Activated CD8-positive, alpha-beta memory T cell treated with anti-CD3 and anti-CD28 coated beads, Interleukin-2, amount 10 ng/mL, durations not matched to agents 7 days and 5 days (primary cell): ENCODE data around the gene POMT2. TPM values are rescaled to one million over a fixed set of nuclear protein-coding genes. Genes with fewer than 3 reads are reported as not detected.
"Not testable (repeated sequence)": the region's sequence is repeated elsewhere in the genome, so short reads cannot be mapped to it uniquely, and the experiment has no call there.

Experiments
- ATAC-seq: fragments of 150-1000 bp; cut with Tn5 transposase; one replicate; pipeline ENCODE4 v1.10.0; 2021; ENCODE audit warnings: moderate library complexity
- CTCF ChIA-PET: fragments of 350-600 bp; sonication (Branson Sonifier 250); formaldehyde crosslinking; loops from one replicate; lab custom pipeline; 2021; ENCODE audit warnings: antibody characterized with exemption; lab: Charles Lee
- DNase-seq: peaks from one replicate; pipeline ENCODE4 v3.0.0-alpha.2; 2020
- H3K27ac Mint-ChIP-seq: one replicate; pipeline ENCODE4 v1.8.0; 2021; ENCODE audit warnings: mild to moderate bottlenecking, mixed read lengths
- H3K27me3 Mint-ChIP-seq: one replicate; pipeline ENCODE4 v1.8.0; 2021; ENCODE audit warnings: mixed read lengths
- H3K36me3 Mint-ChIP-seq: one replicate; pipeline ENCODE4 v1.8.0; 2021; ENCODE audit warnings: mild to moderate bottlenecking, mixed read lengths
- H3K4me1 Mint-ChIP-seq: one replicate; pipeline ENCODE4 v1.8.0; 2021; ENCODE audit warnings: mixed read lengths
- H3K4me3 Mint-ChIP-seq: one replicate; pipeline ENCODE4 v1.8.0; 2021; ENCODE audit warnings: mild to moderate bottlenecking, moderate library complexity, mixed read lengths
- H3K9me3 Mint-ChIP-seq: one replicate; pipeline ENCODE4 v1.8.0; 2022; ENCODE audit warnings: low read depth, mixed read lengths
- total RNA-seq, 2 experiments: library from RNA; stranded (reverse); gene quantifications; one replicate each; pipeline ENCODE4 v1.2.3, GENCODE V29; 2021

POMT2 gene
- total RNA-seq, 2 experiments from 2014 or later: 14.3 to 16.2 TPM

GRCh38 chr14:77340389-77340788, 19.7 kb upstream of the POMT2 start:
- H3K9me3 Mint-ChIP-seq: no peaks in the 10 kb centered on the region
- CTCF ChIA-PET: no interaction called here
- H3K36me3 Mint-ChIP-seq: peaks cover 8% of the 10 kb centered on the region
- DNase-seq (no peak), ATAC-seq (no peak)
- H3K27ac Mint-ChIP-seq: no peak overlapping the region
- no peaks in the 10 kb centered on the region for H3K4me1 Mint-ChIP-seq
- H3K4me3 Mint-ChIP-seq: no peak overlapping the region
- no peaks in the 10 kb centered on the region for H3K27me3 Mint-ChIP-seq

- ATAC-seq: no peak
- no peaks in the 10 kb centered on the region for H3K4me1 Mint-ChIP-seq
- H3K4me3 Mint-ChIP-seq: no peak overlapping the region
- H3K27me3 Mint-ChIP-seq: no peaks in the 10 kb centered on the region
- H3K36me3 Mint-ChIP-seq: peaks cover 8% of the 10 kb centered on the region
- H3K27ac Mint-ChIP-seq: no peak overlapping the region
- no peak for DNase-seq
- H3K9me3 Mint-ChIP-seq: no peaks in the 10 kb centered on the region
- CTCF ChIA-PET: no interaction called here
Measured at GRCh38 chr14:77339407-77339806, 18.7 kb upstream of the POMT2 start.

- no peaks in the 10 kb centered on the region for H3K4me1 Mint-ChIP-seq
- no peak overlapping the region for H3K4me3 Mint-ChIP-seq
- H3K27ac Mint-ChIP-seq: no peak overlapping the region
- DNase-seq: no peak
- ATAC-seq: no peak
- H3K9me3 Mint-ChIP-seq: no peaks in the 10 kb centered on the region
- CTCF ChIA-PET: no interaction called here
- H3K27me3 Mint-ChIP-seq: no peaks in the 10 kb centered on the region
- H3K36me3 Mint-ChIP-seq: peaks cover 6% of the 10 kb centered on the region
Measured at GRCh38 chr14:77338302-77338701, 17.6 kb upstream of the POMT2 start.

- no peak for DNase-seq
- Mint-ChIP-seq H3K4me1 (no peaks in the 10 kb centered on the region), H3K4me3 (no peak overlapping the region), H3K36me3 (peaks cover 6% of the 10 kb centered on the region), H3K27me3 (no peaks in the 10 kb centered on the region), H3K9me3 (no peaks in the 10 kb centered on the region), H3K27ac (no peak overlapping the region)
- CTCF ChIA-PET: no interaction called here
- ATAC-seq: no peak
Measured at GRCh38 chr14:77337880-77338279, 17.2 kb upstream of the POMT2 start.

GRCh38 chr14:77337255-77337654, 16.6 kb upstream of the POMT2 start:
- CTCF ChIA-PET: not testable (repeated sequence)

GRCh38 chr14:77335576-77335975, 14.9 kb upstream of the POMT2 start:
- CTCF ChIA-PET: no interaction called here

More at GRCh38 chr14:77337255-77337654, 16.6 kb upstream of the POMT2 start:
- not testable (repeated sequence) for H3K9me3 Mint-ChIP-seq, ATAC-seq, H3K4me3 Mint-ChIP-seq, H3K27ac Mint-ChIP-seq, H3K36me3 Mint-ChIP-seq, H3K27me3 Mint-ChIP-seq, DNase-seq, H3K4me1 Mint-ChIP-seq

GRCh38 chr14:77329872-77330271, 9.2 kb upstream of the POMT2 start:
- Mint-ChIP-seq H3K4me1 (no peaks in the 10 kb centered on the region), H3K9me3 (no peaks in the 10 kb centered on the region), H3K4me3 (no peak overlapping the region), H3K36me3 (no peaks in the 10 kb centered on the region), H3K27ac (no peak overlapping the region), H3K27me3 (no peaks in the 10 kb centered on the region)
- CTCF ChIA-PET: interaction anchor here (2.2 kb wide), 1 partner anchor 14 kb away, joined by 7 read pairs; no protein-coding TSS in a partner anchor
- DNase-seq: no peak
- no peak for ATAC-seq

More at GRCh38 chr14:77335576-77335975, 14.9 kb upstream of the POMT2 start:
- Mint-ChIP-seq H3K4me1 (no peaks in the 10 kb centered on the region), H3K27ac (no peak overlapping the region), H3K27me3 (no peaks in the 10 kb centered on the region), H3K4me3 (no peak overlapping the region), H3K36me3 (peaks cover 4% of the 10 kb centered on the region), H3K9me3 (no peaks in the 10 kb centered on the region)
- DNase-seq: no peak
- no peak for ATAC-seq

- H3K9me3 Mint-ChIP-seq: no peaks in the 10 kb centered on the region
- H3K4me1 Mint-ChIP-seq: peaks cover 6% of the 10 kb centered on the region
- CTCF ChIA-PET: no interaction called here
- ATAC-seq: peak; percentile 13
- no peak overlapping the region for H3K27ac Mint-ChIP-seq
- no peaks in the 10 kb centered on the region for H3K27me3 Mint-ChIP-seq
- no peaks in the 10 kb centered on the region for H3K36me3 Mint-ChIP-seq
- H3K4me3 Mint-ChIP-seq: no peak overlapping the region
- no peak for DNase-seq
Measured at GRCh38 chr14:77327111-77327510, 6.4 kb upstream of the POMT2 start.

- H3K27ac Mint-ChIP-seq: no peak overlapping the region
- no peaks in the 10 kb centered on the region for H3K9me3 Mint-ChIP-seq
- DNase-seq (no peak), ATAC-seq (no peak)
- no peak overlapping the region for H3K4me3 Mint-ChIP-seq
- H3K36me3 Mint-ChIP-seq: no peaks in the 10 kb centered on the region
- H3K27me3 Mint-ChIP-seq: no peaks in the 10 kb centered on the region
- peaks cover 10% of the 10 kb centered on the region for H3K4me1 Mint-ChIP-seq
- CTCF ChIA-PET: interaction anchor here (1.1 kb wide), 1 partner anchor 10 kb away, joined by 3 read pairs; no protein-coding TSS in a partner anchor
Measured at GRCh38 chr14:77325746-77326094, 5.0 kb upstream of the POMT2 start.

GRCh38 chr14:77324816-77325745, 4.4 kb upstream of the POMT2 start:
- Mint-ChIP-seq H3K36me3 (no peaks in the 10 kb centered on the region), H3K4me3 (no peak overlapping the region), H3K27ac (no peak overlapping the region), H3K9me3 (no peaks in the 10 kb centered on the region), H3K27me3 (no peaks in the 10 kb centered on the region), H3K4me1 (peaks cover 12% of the 10 kb centered on the region)
- no peak for DNase-seq
- no peak for ATAC-seq
- CTCF ChIA-PET: interaction anchor here (1.1 to 1.9 kb wide), 2 partner anchors 9 kb away, joined by 3 to 7 read pairs; no protein-coding TSS in a partner anchor

- DNase-seq (no peak), ATAC-seq (no peak)
- no peak overlapping the region for H3K4me3 Mint-ChIP-seq
- no peak overlapping the region for H3K27ac Mint-ChIP-seq
- CTCF ChIA-PET: interaction anchor here (1.9 kb wide), 1 partner anchor 9 kb away, joined by 7 read pairs; no protein-coding TSS in a partner anchor
- H3K36me3 Mint-ChIP-seq: no peaks in the 10 kb centered on the region
- H3K4me1 Mint-ChIP-seq: peaks cover 18% of the 10 kb centered on the region
- H3K27me3 Mint-ChIP-seq: no peaks in the 10 kb centered on the region
- H3K9me3 Mint-ChIP-seq: no peaks in the 10 kb centered on the region
Measured at GRCh38 chr14:77324289-77324688, 3.6 kb upstream of the POMT2 start.

GRCh38 chr14:77323571-77323970, 2.9 kb upstream of the POMT2 start:
- Mint-ChIP-seq H3K4me1 (peaks cover 21% of the 10 kb centered on the region), H3K27me3 (no peaks in the 10 kb centered on the region), H3K27ac (no peak overlapping the region), H3K9me3 (no peaks in the 10 kb centered on the region), H3K36me3 (no peaks in the 10 kb centered on the region), H3K4me3 (no peak overlapping the region)
- no peak for ATAC-seq
- DNase-seq: no peak
- CTCF ChIA-PET: interaction anchor here (1.9 kb wide), 1 partner anchor 8 kb away, joined by 7 read pairs; no protein-coding TSS in a partner anchor

GRCh38 chr14:77322951-77323350, 2.3 kb upstream of the POMT2 start:
- Mint-ChIP-seq H3K36me3 (no peaks in the 10 kb centered on the region), H3K27ac (no peak overlapping the region), H3K4me3 (no peak overlapping the region), H3K4me1 (peaks cover 21% of the 10 kb centered on the region), H3K27me3 (no peaks in the 10 kb centered on the region), H3K9me3 (no peaks in the 10 kb centered on the region)
- ATAC-seq: no peak
- CTCF ChIA-PET: interaction anchor here (0.8 kb wide), 1 partner anchor 22 kb away, joined by 3 read pairs; no protein-coding TSS in a partner anchor
- DNase-seq: no peak
